IMR-90 (cell line): ENCODE measurements around the gene TSEN15. TPM values are rescaled to one million over a fixed set of nuclear protein-coding genes. Genes with fewer than 3 reads are reported as not detected.

Experiments used
- ATAC-seq: fragments of 200-7000 bp; cut with Tn5 transposase; 2 replicates; pipeline ENCODE4 v1.9.1; 2020; ENCODE audit warnings: low read depth, mild to moderate bottlenecking, moderate library complexity
- BruUV-seq: library from RNA; stranded (reverse); fragments of 400-500 nt; replicated peaks from 2 replicates; lab custom pipeline; 2021; lab: Mats Ljungman, UMichigan
- CTCF ChIA-PET: fragments of 300-600 bp; formaldehyde crosslinking; extraction: SDS; loops from one replicate; lab custom pipeline; 2021; ENCODE audit warnings: antibody characterized with exemption; lab: Yijun Ruan, JAX
- POLR2A ChIA-PET: fragments of 300-600 bp; sonication (Branson Sonifier 250); formaldehyde crosslinking; loops from one replicate; lab custom pipeline; 2022; ENCODE audit warnings: antibody characterized with exemption; ENCODE audit not compliant: unreplicated experiment; lab: Charles Lee
- DNase-seq: peaks from one replicate; pipeline ENCODE4 v3.0.0; 2013
- H2AFZ ChIP-seq: replicated peaks from 2 replicates; pipeline ENCODE3; 2013; ENCODE audit warnings: low read length, mild to moderate bottlenecking; ENCODE audit not compliant: poor library complexity
- H2AK5ac ChIP-seq: 2 replicates; pipeline ENCODE4 v1.6.1; 2013; ENCODE audit warnings: low read depth, low read length, inconsistent platforms
- H2AK9ac ChIP-seq: replicated peaks from 2 replicates; pipeline ENCODE3; 2013; ENCODE audit warnings: mild to moderate bottlenecking, low read depth, low read length, moderate library complexity; ENCODE audit not compliant: poor library complexity
- H2BK120ac ChIP-seq: 2 replicates; pipeline ENCODE4 v1.6.1; 2013; ENCODE audit warnings: low read depth, low read length, inconsistent platforms
- H2BK15ac ChIP-seq: 3 replicates; pipeline ENCODE4 v1.6.1; 2013; ENCODE audit warnings: low read depth, low read length, inconsistent platforms
- H2BK20ac ChIP-seq: 2 replicates; pipeline ENCODE4 v1.6.1; 2013; ENCODE audit warnings: low read depth, mild to moderate bottlenecking, inconsistent platforms, low read length, moderate library complexity
- H2BK5ac ChIP-seq: 2 replicates; pipeline ENCODE4 v1.6.1; 2013; ENCODE audit warnings: mild to moderate bottlenecking, low read depth, low read length, inconsistent platforms; ENCODE audit not compliant: poor library complexity, severe bottlenecking
- H3K14ac ChIP-seq: replicated peaks from 2 replicates; pipeline ENCODE4 v1.6.1; 2013; ENCODE audit warnings: low read depth, low read length, inconsistent platforms
- H3K18ac ChIP-seq: 2 replicates; pipeline ENCODE4 v1.6.1; 2013; ENCODE audit warnings: low read depth, low read length, control low read depth
- H3K23ac ChIP-seq: 2 replicates; pipeline ENCODE4 v1.6.1; 2013; ENCODE audit warnings: low read depth, low read length, inconsistent platforms
- H3K27ac ChIP-seq: 2 replicates; pipeline ENCODE4 v1.5.1; 2013; ENCODE audit warnings: mild to moderate bottlenecking, control low read depth, low read length; ENCODE audit not compliant: insufficient read depth
- H3K27me3 ChIP-seq: 2 replicates; pipeline ENCODE4 v1.6.1; 2013; ENCODE audit warnings: low read length; ENCODE audit not compliant: control insufficient read depth, insufficient read depth
- H3K36me3 ChIP-seq: 2 replicates; pipeline ENCODE4 v1.6.1; 2013; ENCODE audit warnings: low read length, mixed read lengths; ENCODE audit not compliant: control insufficient read depth, insufficient read depth
- H3K4ac ChIP-seq: 2 replicates; pipeline ENCODE4 v1.6.1; 2013; ENCODE audit warnings: low read depth, low read length, inconsistent platforms
- H3K4me1 ChIP-seq: 2 replicates; pipeline ENCODE4 v1.6.1; 2013; ENCODE audit warnings: low read length, mixed read lengths; ENCODE audit not compliant: control insufficient read depth, insufficient read depth
- H3K4me2 ChIP-seq: 2 replicates; pipeline ENCODE4 v1.6.1; 2013; ENCODE audit warnings: low read depth, mild to moderate bottlenecking, control low read depth, low read length, moderate library complexity
- H3K4me3 ChIP-seq: 2 replicates; pipeline ENCODE4 v1.5.1; 2013; ENCODE audit warnings: low read depth, mild to moderate bottlenecking, control low read depth, low read length, moderate library complexity; ENCODE audit not compliant: insufficient read depth
- H3K56ac ChIP-seq: 2 replicates; pipeline ENCODE4 v1.6.1; 2013; ENCODE audit warnings: low read length, inconsistent platforms; ENCODE audit not compliant: insufficient read depth; ENCODE audit errors: extremely low read depth
- H3K79me1 ChIP-seq, 2 experiments: 2 replicates each; pipeline ENCODE4 v1.6.1; 2013; ENCODE audit warnings: low read length in 2 of 2, inconsistent platforms in 1 of 2, low read depth in 1 of 2
- H3K9ac ChIP-seq: 2 replicates; pipeline ENCODE4 v1.6.1; 2013; ENCODE audit warnings: low read depth, low read length, control low read depth
- H3K9me1 ChIP-seq: 2 replicates; pipeline ENCODE4 v1.6.1; 2013; ENCODE audit warnings: low read length, inconsistent platforms; ENCODE audit not compliant: insufficient read depth
- H3K9me3 ChIP-seq: 2 replicates; pipeline ENCODE4 v1.6.1; 2013; ENCODE audit warnings: low read length; ENCODE audit not compliant: control insufficient read depth, insufficient read depth
- H4K20me1 ChIP-seq: 2 replicates; pipeline ENCODE4 v1.6.1; 2013; ENCODE audit warnings: low read length, inconsistent platforms; ENCODE audit not compliant: insufficient read depth
- H4K5ac ChIP-seq: 2 replicates; pipeline ENCODE4 v1.6.1; 2013; ENCODE audit warnings: mild to moderate bottlenecking, low read depth, low read length, control low read depth
- H4K8ac ChIP-seq, 2 experiments: 2 replicates each; pipeline ENCODE4 v1.6.1; 2013; ENCODE audit warnings: low read depth in 2 of 2, low read length in 2 of 2, control low read depth in 1 of 2, inconsistent platforms in 1 of 2
- H4K91ac ChIP-seq: 2 replicates; pipeline ENCODE4 v1.6.1; 2013; ENCODE audit warnings: low read depth, low read length, inconsistent platforms; ENCODE audit not compliant: insufficient read depth
- BHLHE40 ChIP-seq: fragments of 150-350 bp; IDR thresholded peaks from 2 replicates; pipeline ENCODE4 v1.6.1; 2016; ENCODE audit warnings: mild to moderate bottlenecking, low read depth, low read length
- CEBPB ChIP-seq: IDR thresholded peaks from 2 replicates; pipeline ENCODE4 v1.6.1; 2012; ENCODE audit warnings: low read depth, low read length, improper control_type of control experiment
- CHD1 ChIP-seq: IDR thresholded peaks from 2 replicates; pipeline ENCODE4 v1.6.1; 2012; ENCODE audit warnings: low read depth, low read length, improper control_type of control experiment
- MAFK ChIP-seq: IDR thresholded peaks from 2 replicates; pipeline ENCODE4 v1.6.1; 2012; ENCODE audit warnings: low read depth, low read length, improper control_type of control experiment
- MXI1 ChIP-seq: IDR thresholded peaks from 2 replicates; pipeline ENCODE4 v1.6.1; 2012; ENCODE audit warnings: low read depth, mild to moderate bottlenecking, low read length, moderate library complexity, borderline replicate concordance
- RCOR1 ChIP-seq: IDR thresholded peaks from 2 replicates; pipeline ENCODE4 v1.6.1; 2012; ENCODE audit warnings: mild to moderate bottlenecking, low read length, improper control_type of control experiment; ENCODE audit not compliant: insufficient replicate concordance
- RFX5 ChIP-seq: IDR thresholded peaks from 2 replicates; pipeline ENCODE4 v1.8.0; 2012; ENCODE audit warnings: low read depth, mild to moderate bottlenecking, low read length, moderate library complexity
- WGBS, 2 experiments: methylation state at CpG; one replicate each; pipeline versions ENCODE4 v1.1.5 to v1.1.7; 2013; ENCODE audit warnings: missing lambda C conversion rate in 2 of 2; ENCODE audit not compliant: insufficient read length in 1 of 2; ENCODE audit errors: extremely low coverage in 2 of 2; 5-methylcytosine and 5-hydroxymethylcytosine counted together
- dilution Hi-C: fragments of 300-500 bp; cut with HindIII; formaldehyde crosslinking; loops from one replicate; pipeline ENCODE4 v1.14.3; 2018; ENCODE audit warnings: low sequenced_read_pairs; ENCODE audit not compliant: unreplicated experiment
- in situ Hi-C: fragments of 300-500 bp; cut with MboI; formaldehyde crosslinking; loops from 3 replicates; pipeline ENCODE4 v1.14.3; 2019; ENCODE audit warnings: low sequenced_read_pairs, inconsistent platforms, mixed read lengths
- intact Hi-C: fragments of 100-400 bp; cut with micrococcal nuclease; formaldehyde crosslinking; loops from 2 replicates; pipeline ENCODE4 v1.10.0; 2022
- polyA plus RNA-seq, 3 experiments: library from polyadenylated mRNA; depleted of rRNA; stranded (reverse); fragments of >200 nt; gene quantifications; 2 replicates each; pipeline ENCODE4 v1.2.3, GENCODE V29; 2012; ENCODE audit warnings: low replicate concordance in 1 of 3
- total RNA-seq: library from RNA; depleted of rRNA; stranded (reverse); fragments of >200 nt; gene quantifications from 2 replicates; pipeline ENCODE4 v1.2.3, GENCODE V29; 2012
- TF ChIP-seq, protein P1 (sequence below): fragments of 150-350 bp; IDR thresholded peaks from 2 replicates; pipeline ENCODE4 v1.6.1; 2017; ENCODE audit warnings: mild to moderate bottlenecking, antibody characterized with exemption, low read length, low read depth
- TF ChIP-seq, protein P2 (sequence below): fragments of 150-350 bp; IDR thresholded peaks from 2 replicates; pipeline ENCODE4 v1.6.1; 2016; ENCODE audit warnings: low read depth, mild to moderate bottlenecking, low read length, moderate library complexity, borderline replicate concordance

The TSEN15 gene
- total and polyA plus RNA-seq, 2 of the 4 experiments (the other 2 are of a cell fraction) = 32.4 to 45.0 TPM

DNA sequence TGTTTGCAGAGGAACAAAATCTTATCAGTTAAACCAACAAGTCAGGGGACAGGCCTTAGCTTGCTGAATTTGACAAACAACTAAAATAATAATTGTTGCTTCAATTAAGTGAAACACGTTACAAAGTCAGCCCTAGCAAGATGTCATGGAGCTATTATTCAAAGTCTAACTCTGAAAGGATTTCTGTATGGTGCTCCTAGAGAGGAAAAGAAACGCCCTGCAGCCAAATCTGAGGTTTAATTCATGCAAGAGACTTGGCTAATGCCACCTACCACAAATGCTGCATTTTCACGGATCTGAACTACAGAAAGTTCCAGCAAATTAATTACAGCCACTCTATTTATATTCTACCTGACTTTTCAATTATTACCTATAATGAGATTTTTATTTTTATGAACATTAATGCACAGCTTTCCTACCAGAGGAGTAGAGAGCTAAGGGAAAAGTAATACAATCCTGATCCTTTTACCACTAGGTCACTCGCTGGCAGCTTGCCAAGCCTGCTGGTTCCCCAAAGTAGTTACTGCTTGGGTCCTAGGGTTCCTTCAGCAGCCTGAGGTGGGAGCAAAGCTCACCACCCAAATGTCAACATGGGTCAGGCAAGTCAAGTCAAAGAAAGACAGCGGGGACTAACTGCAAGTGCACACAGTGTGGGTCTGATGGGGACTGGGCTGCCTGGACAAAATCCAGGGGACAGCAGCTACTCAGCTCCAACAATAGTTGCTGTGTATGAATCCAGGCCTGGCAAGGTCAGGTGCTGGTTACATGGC lies 22.5 kb upstream of the TSEN15 start:
- in situ Hi-C loops (no loop called here), dilution Hi-C loops (no loop called here), intact Hi-C loops (no loop called here)
- no peaks in the 10 kb centered on the region for H4K20me1 ChIP-seq
- ChIA-PET CTCF (no interaction called here), POLR2A (interaction anchor here (0.6 kb wide), 1 partner anchor 467 kb away, joined by 4 read pairs; no protein-coding TSS in a partner anchor)
- no peak overlapping the region for H2AK5ac ChIP-seq
- TF ChIP-seq MAFK (no peak), CEBPB (no peak), MXI1 (no peak), RFX5 (no peak), CHD1 (no peak), RCOR1 (no peak), BHLHE40 (no peak)
- TF ChIP-seq, protein P1, sequence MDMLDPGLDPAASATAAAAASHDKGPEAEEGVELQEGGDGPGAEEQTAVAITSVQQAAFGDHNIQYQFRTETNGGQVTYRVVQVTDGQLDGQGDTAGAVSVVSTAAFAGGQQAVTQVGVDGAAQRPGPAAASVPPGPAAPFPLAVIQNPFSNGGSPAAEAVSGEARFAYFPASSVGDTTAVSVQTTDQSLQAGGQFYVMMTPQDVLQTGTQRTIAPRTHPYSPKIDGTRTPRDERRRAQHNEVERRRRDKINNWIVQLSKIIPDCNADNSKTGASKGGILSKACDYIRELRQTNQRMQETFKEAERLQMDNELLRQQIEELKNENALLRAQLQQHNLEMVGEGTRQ = no peak
- TF ChIP-seq, protein P2, sequence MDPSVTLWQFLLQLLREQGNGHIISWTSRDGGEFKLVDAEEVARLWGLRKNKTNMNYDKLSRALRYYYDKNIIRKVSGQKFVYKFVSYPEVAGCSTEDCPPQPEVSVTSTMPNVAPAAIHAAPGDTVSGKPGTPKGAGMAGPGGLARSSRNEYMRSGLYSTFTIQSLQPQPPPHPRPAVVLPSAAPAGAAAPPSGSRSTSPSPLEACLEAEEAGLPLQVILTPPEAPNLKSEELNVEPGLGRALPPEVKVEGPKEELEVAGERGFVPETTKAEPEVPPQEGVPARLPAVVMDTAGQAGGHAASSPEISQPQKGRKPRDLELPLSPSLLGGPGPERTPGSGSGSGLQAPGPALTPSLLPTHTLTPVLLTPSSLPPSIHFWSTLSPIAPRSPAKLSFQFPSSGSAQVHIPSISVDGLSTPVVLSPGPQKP = no peak
- H3K14ac ChIP-seq = no peak overlapping the region
- H3K27me3 ChIP-seq = no peaks in the 10 kb centered on the region
- H2BK5ac ChIP-seq = no peak overlapping the region
- no peak overlapping the region for H3K4me3 ChIP-seq
- H2AFZ ChIP-seq = no peak overlapping the region
- H3K36me3 ChIP-seq = no peaks in the 10 kb centered on the region
- no peak overlapping the region for H4K91ac ChIP-seq
- peaks cover 11% of the 10 kb centered on the region for H3K4me1 ChIP-seq
- peaks cover 7% of the 10 kb centered on the region; the same call in 1 of the 2 replicates for H3K9me1 ChIP-seq
- H3K27ac ChIP-seq = no peak overlapping the region
- no peaks in the 10 kb centered on the region for H3K9me3 ChIP-seq
- peaks cover 0 to 15% of the 10 kb centered on the region in 2 experiments; a peak in 2 of 4 replicates for H3K79me1 ChIP-seq
- DNase-seq (no peak), ATAC-seq (no peak)
- WGBS, 2 experiments = no CpG with 5 or more reads among the region's 5 CpGs
- no peak overlapping the region for H4K8ac ChIP-seq
- H3K56ac ChIP-seq = no peak overlapping the region
- H2BK15ac ChIP-seq = no peak overlapping the region
- H3K4me2 ChIP-seq = no peak overlapping the region
- H2AK9ac ChIP-seq = no peak overlapping the region
- no peak overlapping the region for H3K4ac ChIP-seq
- no peak overlapping the region for H2BK20ac ChIP-seq
- no peak overlapping the region for H4K5ac ChIP-seq
- no peak overlapping the region for H3K23ac ChIP-seq
- H3K9ac ChIP-seq = no peak overlapping the region
- H3K18ac ChIP-seq = no peak overlapping the region
- no peak overlapping the region for H2BK120ac ChIP-seq
- no TSS peak for BruUV-seq
